ELR (cell line): Measurements from ENCODE around the gene ZNF668.
"Not testable (repeated sequence)": the region's sequence is repeated elsewhere in the genome, so short reads cannot be mapped to it uniquely, and the experiment has no call there.

ENCODE experiments used
- DNase-seq: peaks from one replicate; pipeline ENCODE4 v3.0.0-alpha.2; 2015; ENCODE audit warnings: low read depth

The ZNF668 gene

DNA sequence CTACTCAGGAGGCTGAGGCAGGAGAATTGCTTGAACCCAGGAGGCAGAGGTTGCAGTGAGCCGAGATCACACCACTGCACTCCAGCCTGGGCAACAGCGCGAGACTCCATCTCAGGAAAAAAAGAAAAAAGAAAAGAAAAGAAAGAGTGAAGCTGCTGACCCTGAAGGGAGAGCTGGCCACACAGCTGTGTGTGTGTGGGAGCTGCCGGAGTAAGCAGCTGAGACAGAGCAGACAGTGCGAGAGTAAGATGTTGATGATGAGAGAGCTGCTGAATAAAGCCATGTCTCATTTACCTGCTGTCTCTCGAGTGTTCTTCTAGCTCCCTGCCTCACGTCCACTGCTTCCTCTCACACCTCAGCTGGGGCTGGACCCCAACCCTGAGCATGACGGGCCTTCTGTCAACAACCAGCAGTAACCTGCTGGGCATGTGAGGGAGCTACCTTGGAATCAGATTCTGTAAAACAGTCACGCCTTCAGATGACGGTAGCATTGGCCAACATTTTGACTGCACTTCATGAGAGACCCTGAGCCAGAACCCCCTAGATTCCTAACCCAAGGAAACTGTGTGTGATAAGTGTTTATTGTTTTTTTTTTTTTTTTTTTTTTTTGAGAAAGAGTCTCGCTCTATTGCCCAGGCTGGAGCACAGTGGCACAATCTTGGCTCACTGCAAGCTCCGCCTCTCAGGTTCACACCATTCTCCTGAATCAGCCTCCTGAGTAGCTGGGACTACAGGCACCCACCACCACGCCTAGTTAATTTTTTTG, 27.0 kb upstream of the ZNF668 start:
- not testable (repeated sequence) for DNase-seq

- DNase-seq, result peak; percentile 60
Observed at GRCh38 chr16:31099860-31100638, 26.0 kb upstream of the ZNF668 start.

DNA sequence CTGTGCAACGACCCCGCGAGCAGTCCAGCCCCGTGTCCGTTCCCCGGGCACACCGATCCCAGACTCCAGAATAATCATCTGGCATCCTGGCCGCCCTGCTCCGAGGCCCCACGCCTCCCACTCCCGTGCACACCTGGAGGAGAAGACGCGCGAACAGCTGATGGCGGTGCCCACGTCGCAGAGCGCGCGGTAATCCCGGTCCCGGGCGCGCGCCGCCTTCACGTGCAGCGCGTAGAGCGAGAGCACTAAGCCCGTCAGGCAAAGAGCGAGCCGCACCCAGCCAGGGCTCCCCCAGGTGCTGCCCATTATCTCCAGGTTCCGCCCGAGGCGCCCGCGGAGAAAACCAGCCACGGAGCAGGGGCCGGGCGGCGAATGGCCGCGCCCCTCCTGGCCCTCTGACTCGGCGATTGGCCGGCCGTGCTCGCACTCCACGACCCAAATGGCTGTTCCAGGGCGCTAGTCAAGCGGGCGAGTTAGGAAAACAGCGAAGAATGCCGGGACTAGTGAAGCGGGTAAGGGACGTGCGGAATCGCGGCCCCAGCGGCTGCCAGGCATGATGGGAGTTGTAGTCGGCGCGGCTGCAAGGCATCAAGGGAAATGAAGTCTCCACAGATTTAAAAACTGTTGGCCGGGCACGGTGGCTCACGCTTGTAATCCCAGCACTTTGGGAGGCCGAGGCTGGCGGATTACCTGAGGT, 20.5 kb upstream of the ZNF668 start, which contains the start of gene VKORC1:
Gene VKORC1 (minus strand): TSS at position 374 of the 697 bp plus-strand sequence. CDS start 68 bp downstream, at position 306.
- peak; percentile 99 for DNase-seq

- DNase-seq, result peak; percentile 35
Observed at GRCh38 chr16:31094088-31094423, 20.0 kb upstream of the ZNF668 start.

GRCh38 chr16:31093132-31093703, 19.2 kb upstream of the ZNF668 start:
- peak; percentile 64 for DNase-seq

- DNase-seq, result peak; percentile 76
Observed at GRCh38 chr16:31092330-31092729, 18.3 kb upstream of the ZNF668 start.

- DNase-seq, result peak; percentile 77
Observed at GRCh38 chr16:31090540-31090939, 16.5 kb upstream of the ZNF668 start.

GRCh38 chr16:31089199-31089598, 15.2 kb upstream of the ZNF668 start:
- no peak for DNase-seq

GRCh38 chr16:31088459-31089183, 14.6 kb upstream of the ZNF668 start, which contains the start of gene PRSS53:
PRSS53 (minus strand) TSS chr16:31088943; CDS start chr16:31088809, 134 bp downstream.
- DNase-seq, result no peak

GRCh38 chr16:31087971-31088370, 13.9 kb upstream of the ZNF668 start:
- DNase-seq, result no peak

- DNase-seq, result no peak
Observed at GRCh38 chr16:31087481-31087880, 13.4 kb upstream of the ZNF668 start.

DNA sequence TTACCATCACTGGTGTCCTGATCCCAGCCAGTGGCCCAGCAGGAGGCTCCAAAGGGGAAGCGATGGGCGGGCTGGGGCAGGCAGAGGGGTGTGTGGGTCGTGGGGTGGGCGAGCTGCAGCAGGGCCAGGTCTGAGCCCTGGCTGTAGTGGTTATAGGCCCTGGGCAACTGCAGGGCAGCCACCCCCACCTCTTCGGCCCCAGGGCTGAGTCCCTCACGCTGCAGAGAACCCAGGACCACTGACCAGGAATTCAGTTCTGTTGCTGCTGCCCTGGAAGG, 12.5 kb upstream of the ZNF668 start:
- no peak for DNase-seq

- no peak for DNase-seq
Observed at GRCh38 chr16:31085873-31086628, 12.0 kb upstream of the ZNF668 start.

DNA sequence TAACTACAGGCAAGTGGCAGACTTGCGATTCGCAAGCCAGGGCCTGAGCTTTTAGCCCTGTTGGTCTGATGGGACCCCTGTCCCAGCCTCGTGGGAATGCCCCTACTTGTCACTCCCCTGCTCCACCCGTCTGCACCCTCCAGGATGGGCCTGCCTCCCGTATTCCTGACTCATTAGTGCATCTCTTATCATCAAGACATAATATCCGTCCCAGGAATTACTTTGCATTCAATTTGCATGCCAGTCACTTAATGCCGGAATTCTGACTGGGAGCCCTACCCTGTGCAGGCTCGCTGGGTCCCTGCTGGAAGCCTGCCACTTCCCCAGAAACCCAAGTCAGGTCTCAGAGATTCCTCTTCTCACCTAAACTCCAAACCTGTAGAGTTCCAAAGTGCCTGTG, 11.4 kb upstream of the ZNF668 start:
- DNase-seq, result peak; percentile 44

GRCh38 chr16:31084584-31085302, 10.7 kb upstream of the ZNF668 start:
- no peak for DNase-seq

DNA sequence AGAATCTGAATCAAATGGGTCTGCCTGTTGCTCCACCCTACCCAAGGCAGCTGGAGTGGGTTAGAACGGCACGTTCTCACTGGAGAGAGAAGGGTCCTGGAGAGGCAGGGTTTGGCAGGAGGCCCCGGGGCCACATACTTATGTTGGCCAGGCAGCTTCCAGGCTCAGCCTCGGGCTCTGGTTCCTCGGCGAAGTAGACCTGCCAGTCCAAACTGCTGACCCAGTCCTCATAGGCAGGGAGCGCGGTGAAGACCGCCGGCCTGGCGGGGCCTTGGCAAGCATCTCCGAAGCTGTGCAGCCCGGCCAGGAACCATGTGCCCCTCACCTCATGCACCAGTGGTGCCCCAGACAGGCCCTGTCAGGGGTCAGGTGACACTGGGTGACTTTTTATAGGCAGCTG, 9.9 kb upstream of the ZNF668 start:
- no peak for DNase-seq

DNA sequence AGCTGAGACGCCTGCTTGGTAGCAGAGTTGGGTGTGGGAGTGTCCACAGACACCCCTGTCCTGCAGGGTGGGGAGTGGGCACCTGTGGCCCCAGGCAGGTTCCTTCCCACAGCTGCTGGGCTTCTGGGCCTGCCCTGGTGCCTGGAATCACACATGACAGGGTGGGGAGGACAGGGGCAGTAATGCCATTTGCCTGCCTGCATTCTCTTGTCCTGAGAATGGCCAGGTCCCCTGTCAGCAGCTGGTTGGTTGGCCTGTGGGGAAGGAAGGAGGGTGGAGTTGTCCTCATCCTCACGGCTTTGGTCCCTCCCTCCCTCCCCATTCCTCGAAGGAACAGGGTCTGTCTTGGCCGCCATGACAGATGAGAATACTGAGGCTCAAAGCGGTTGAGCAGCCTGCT, 9.5 kb upstream of the ZNF668 start:
- DNase-seq, result no peak

DNA sequence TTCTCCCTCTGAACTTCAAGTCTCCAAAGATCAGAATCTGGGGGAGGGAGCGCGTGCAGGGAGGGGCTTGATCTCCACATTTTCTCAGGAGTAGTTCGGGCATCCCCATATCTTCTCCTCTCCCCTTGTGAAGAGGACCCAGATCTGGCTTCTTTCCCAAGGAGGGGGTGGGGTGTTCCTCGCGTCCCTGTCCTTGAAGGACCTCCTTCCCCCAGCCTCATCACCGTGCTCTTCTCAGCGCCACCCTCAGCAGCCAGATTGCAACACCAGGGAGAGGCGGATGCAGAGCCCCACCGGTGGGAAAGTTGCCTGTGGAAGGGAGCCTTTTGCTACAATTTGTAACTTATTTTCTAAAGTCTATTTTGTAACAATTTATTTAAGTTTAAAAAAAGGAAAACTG, 9.0 kb upstream of the ZNF668 start:
- DNase-seq, result no peak

GRCh38 chr16:31082368-31083045, 8.5 kb upstream of the ZNF668 start:
- no peak for DNase-seq
